IMR-90 (cell line): ENCODE results near the gene SH2B3.

ENCODE experiments used
- CTCF ChIP-seq: conservative IDR thresholded peaks from 2 replicates; pipeline ENCODE4 v1.5.1; 2012; ENCODE audit warnings: mild to moderate bottlenecking, low read depth, low read length, improper control_type of control experiment
- MAFK ChIP-seq: IDR thresholded peaks from 2 replicates; pipeline ENCODE4 v1.6.1; 2012; ENCODE audit warnings: low read depth, low read length, improper control_type of control experiment
- MXI1 ChIP-seq: IDR thresholded peaks from 2 replicates; pipeline ENCODE4 v1.6.1; 2012; ENCODE audit warnings: low read depth, mild to moderate bottlenecking, low read length, moderate library complexity, borderline replicate concordance
- NFE2L2 ChIP-seq: fragments of 150-350 bp; IDR thresholded peaks from 2 replicates; pipeline ENCODE4 v1.6.1; 2016; ENCODE audit warnings: low read depth, mild to moderate bottlenecking, low read length
- POLR2A ChIP-seq: IDR thresholded peaks from 2 replicates; pipeline ENCODE4 v1.6.1; 2012; ENCODE audit warnings: mild to moderate bottlenecking, low read depth, low read length
- RAD21 ChIP-seq: IDR thresholded peaks from 2 replicates; pipeline ENCODE4 v1.6.1; 2012; ENCODE audit warnings: low read length, improper control_type of control experiment
- RFX5 ChIP-seq: IDR thresholded peaks from 2 replicates; pipeline ENCODE4 v1.8.0; 2012; ENCODE audit warnings: low read depth, mild to moderate bottlenecking, low read length, moderate library complexity

GRCh38 chr12:111454716-111455447 lies 49.2 kb downstream of the SH2B3 start:
- TF ChIP-seq CTCF: no peak
- no peak for TF ChIP-seq POLR2A
- no peak for TF ChIP-seq RFX5
- TF ChIP-seq RAD21: no peak
- TF ChIP-seq MXI1: no peak
- no peak for TF ChIP-seq MAFK
- TF ChIP-seq NFE2L2: no peak
